K562 (cell line): Measurements from ENCODE around the gene C4BPB. TPM values are rescaled to one million over a fixed set of nuclear protein-coding genes. Genes with fewer than 3 reads are reported as not detected.

ENCODE experiments used
- ATF7 ChIP-seq: fragments of 450-650 bp; IDR thresholded peaks from 2 replicates; pipeline ENCODE4 v1.7.1; 2014; ENCODE audit warnings: mild to moderate bottlenecking, moderate library complexity
- CBX3 ChIP-seq, 2 experiments: IDR thresholded peaks; 1 replicate in 1 of 2; 2 replicates in 1 of 2; pipeline ENCODE4 v1.6.1; 2012; ENCODE audit warnings: inconsistent platforms in 2 of 2, low read length in 2 of 2, borderline replicate concordance in 1 of 2, control low read depth in 1 of 2
- CEBPG ChIP-seq, 3 experiments: fragments of 200-800 bp in 1 of 3; sonication (Bioruptor generic) in 1 of 3; sonication (generic) in 1 of 3; formaldehyde crosslinking in 1 of 3; IDR thresholded peaks in 2 of 3; conservative IDR thresholded peaks in 1 of 3; 2 replicates each; pipeline versions ENCODE4 v1.6.1 to v1.8.0; 2016 to 2022; ENCODE audit warnings: missing compliant biosample characterization in 2 of 3, missing genetic modification characterization in 2 of 3, mild to moderate bottlenecking in 1 of 3, missing genetic modification reagents in 1 of 3
- ESRRB ChIP-seq: fragments of 250-450 bp; sonication (Bioruptor Pico); IDR thresholded peaks from 2 replicates; pipeline ENCODE4 v1.5.0; 2020; ENCODE audit warnings: mild to moderate bottlenecking, moderate library complexity, borderline replicate concordance
- KDM1A ChIP-seq, 2 experiments: fragments of 450-650 bp; IDR thresholded peaks; 2 replicates each; pipeline ENCODE4 v1.6.1; 2016; ENCODE audit warnings: mild to moderate bottlenecking in 2 of 2
- POLR2AphosphoS5 ChIP-seq: IDR thresholded peaks from 2 replicates; pipeline ENCODE4 v1.6.1; 2011; ENCODE audit warnings: mild to moderate bottlenecking, low read depth, low read length, moderate library complexity; ENCODE audit not compliant: control insufficient read depth, insufficient read depth
- RCOR1 ChIP-seq, 2 experiments: IDR thresholded peaks; 2 replicates each; pipeline ENCODE4 v1.6.1; 2012; ENCODE audit warnings: low read depth in 2 of 2, low read length in 2 of 2, borderline replicate concordance in 1 of 2, improper control_type of control experiment in 1 of 2
- ZNF174 ChIP-seq: fragments of 250-450 bp; sonication (Bioruptor Pico); IDR thresholded peaks from 2 replicates; pipeline ENCODE4 v1.4.0; 2020; ENCODE audit warnings: mild to moderate bottlenecking
- polyA plus RNA-seq, 8 experiments: library from polyadenylated mRNA; depleted of rRNA in 4 of 8; stranded (reverse) in 5 of 8; unstranded in 3 of 8; fragments of >200 nt; fragmentation: Nextera tagmentation in 2 of 8; fragmentation: Illumina TruSeq in 1 of 8; extraction: Ambion mirVana in 2 of 8; extraction: Trizol in 1 of 8; gene quantifications; 2 replicates each; pipeline versions ENCODE4 v1.2.1 to v1.2.3, GENCODE V29; 2011 to 2014; ENCODE audit warnings: inconsistent platforms in 1 of 8, missing spikeins in 1 of 8
- total RNA-seq, 7 experiments: library from RNA; depleted of rRNA in 6 of 7; stranded (reverse); fragments of >200 nt in 6 of 7; fragmentation: Illumina TruSeq in 2 of 7; extraction: Trizol in 2 of 7; gene quantifications; 2 replicates each; pipeline versions ENCODE4 v1.2.1 to v1.2.3, GENCODE V29; 2011 to 2021; ENCODE audit warnings: low replicate concordance in 1 of 7
- TF ChIP-seq, protein P1 (sequence below), 3 experiments: IDR thresholded peaks in 2 of 3; conservative IDR thresholded peaks in 1 of 3; 2 replicates each; pipeline ENCODE4 v1.5.1; 2011 to 2012; ENCODE audit warnings: low read length in 3 of 3, mild to moderate bottlenecking in 3 of 3, control low read depth in 2 of 3, improper control_type of control experiment in 1 of 3, inconsistent platforms in 1 of 3, low read depth in 1 of 3, mixed read lengths in 1 of 3, moderate library complexity in 1 of 3; ENCODE audit not compliant: insufficient read depth in 2 of 3
- TF ChIP-seq, protein P2 (sequence below), 2 experiments: fragments of 450-650 bp in 1 of 2; sonication (generic) in 1 of 2; formaldehyde crosslinking in 1 of 2; IDR thresholded peaks; 2 replicates each; pipeline versions ENCODE4 v1.7.1 to v1.9.0; 2016 to 2022; ENCODE audit warnings: inconsistent platforms in 1 of 2, mild to moderate bottlenecking in 1 of 2, missing genetic modification reagents in 1 of 2
- TF ChIP-seq, protein P3 (sequence below): fragments of 450-650 bp; formaldehyde crosslinking; IDR thresholded peaks from 2 replicates; pipeline ENCODE4 v1.4.0; 2020; ENCODE audit warnings: mild to moderate bottlenecking, moderate library complexity

C4BPB gene
- total and polyA plus RNA-seq, 9 of the 15 experiments (the other 6 are each of a cell fraction or from before 2014, with no cell fraction given): not detected

DNA sequence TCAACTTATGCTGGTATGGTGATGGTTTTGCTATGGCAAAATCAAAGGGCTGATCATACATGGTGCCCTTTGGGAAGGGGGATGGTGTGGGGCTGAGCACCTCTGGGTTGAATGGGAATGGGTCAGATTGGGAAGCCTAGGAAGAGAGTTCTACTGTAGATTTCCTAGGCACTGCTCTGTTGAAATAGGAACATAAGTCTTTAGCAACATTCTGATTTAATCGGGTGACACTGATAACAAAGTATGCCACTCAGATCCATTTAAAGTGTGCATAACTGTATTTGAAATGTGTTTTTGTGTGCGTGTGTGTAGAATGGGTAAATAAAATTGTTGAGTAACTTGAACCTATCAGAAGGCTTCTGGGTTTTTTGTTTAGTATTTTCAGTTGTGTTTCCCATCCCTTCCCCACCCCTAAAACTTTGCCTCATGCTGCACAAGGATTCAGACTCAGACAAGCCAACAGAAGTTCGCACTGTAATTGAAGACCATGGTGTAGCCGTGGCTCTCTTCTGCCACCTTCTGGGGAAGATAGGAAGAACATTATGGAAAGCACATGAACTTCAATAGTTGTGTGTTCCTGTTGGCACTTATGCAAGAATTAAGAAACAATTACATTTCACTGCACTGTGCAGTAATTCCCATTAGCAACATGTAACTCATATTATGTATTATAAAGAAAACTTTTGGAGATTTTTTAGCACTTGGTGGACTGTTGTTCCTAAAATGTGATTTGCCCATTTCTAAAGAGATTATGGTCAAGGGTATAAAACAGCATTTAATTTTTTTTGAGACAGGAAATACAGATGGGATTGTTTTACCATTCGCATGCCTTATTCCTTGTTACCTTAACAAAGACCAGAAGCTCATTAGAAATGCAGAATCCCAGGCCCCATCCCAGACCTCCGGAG lies 10.9 kb upstream of the C4BPB start (continued):
- TF ChIP-seq, protein P1, sequence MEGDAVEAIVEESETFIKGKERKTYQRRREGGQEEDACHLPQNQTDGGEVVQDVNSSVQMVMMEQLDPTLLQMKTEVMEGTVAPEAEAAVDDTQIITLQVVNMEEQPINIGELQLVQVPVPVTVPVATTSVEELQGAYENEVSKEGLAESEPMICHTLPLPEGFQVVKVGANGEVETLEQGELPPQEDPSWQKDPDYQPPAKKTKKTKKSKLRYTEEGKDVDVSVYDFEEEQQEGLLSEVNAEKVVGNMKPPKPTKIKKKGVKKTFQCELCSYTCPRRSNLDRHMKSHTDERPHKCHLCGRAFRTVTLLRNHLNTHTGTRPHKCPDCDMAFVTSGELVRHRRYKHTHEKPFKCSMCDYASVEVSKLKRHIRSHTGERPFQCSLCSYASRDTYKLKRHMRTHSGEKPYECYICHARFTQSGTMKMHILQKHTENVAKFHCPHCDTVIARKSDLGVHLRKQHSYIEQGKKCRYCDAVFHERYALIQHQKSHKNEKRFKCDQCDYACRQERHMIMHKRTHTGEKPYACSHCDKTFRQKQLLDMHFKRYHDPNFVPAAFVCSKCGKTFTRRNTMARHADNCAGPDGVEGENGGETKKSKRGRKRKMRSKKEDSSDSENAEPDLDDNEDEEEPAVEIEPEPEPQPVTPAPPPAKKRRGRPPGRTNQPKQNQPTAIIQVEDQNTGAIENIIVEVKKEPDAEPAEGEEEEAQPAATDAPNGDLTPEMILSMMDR (IDR thresholded peaks at IDR 0.05 in 2 of 3, conservative IDR thresholded peaks at IDR 0.05 in 1 of 3; ENCODE audit: insufficient read depth in 2 of 3, low read depth in 1 of 3, low read length in 3 of 3): peak; percentile 92 to 98 (median 95)
- TF ChIP-seq, protein P2, sequence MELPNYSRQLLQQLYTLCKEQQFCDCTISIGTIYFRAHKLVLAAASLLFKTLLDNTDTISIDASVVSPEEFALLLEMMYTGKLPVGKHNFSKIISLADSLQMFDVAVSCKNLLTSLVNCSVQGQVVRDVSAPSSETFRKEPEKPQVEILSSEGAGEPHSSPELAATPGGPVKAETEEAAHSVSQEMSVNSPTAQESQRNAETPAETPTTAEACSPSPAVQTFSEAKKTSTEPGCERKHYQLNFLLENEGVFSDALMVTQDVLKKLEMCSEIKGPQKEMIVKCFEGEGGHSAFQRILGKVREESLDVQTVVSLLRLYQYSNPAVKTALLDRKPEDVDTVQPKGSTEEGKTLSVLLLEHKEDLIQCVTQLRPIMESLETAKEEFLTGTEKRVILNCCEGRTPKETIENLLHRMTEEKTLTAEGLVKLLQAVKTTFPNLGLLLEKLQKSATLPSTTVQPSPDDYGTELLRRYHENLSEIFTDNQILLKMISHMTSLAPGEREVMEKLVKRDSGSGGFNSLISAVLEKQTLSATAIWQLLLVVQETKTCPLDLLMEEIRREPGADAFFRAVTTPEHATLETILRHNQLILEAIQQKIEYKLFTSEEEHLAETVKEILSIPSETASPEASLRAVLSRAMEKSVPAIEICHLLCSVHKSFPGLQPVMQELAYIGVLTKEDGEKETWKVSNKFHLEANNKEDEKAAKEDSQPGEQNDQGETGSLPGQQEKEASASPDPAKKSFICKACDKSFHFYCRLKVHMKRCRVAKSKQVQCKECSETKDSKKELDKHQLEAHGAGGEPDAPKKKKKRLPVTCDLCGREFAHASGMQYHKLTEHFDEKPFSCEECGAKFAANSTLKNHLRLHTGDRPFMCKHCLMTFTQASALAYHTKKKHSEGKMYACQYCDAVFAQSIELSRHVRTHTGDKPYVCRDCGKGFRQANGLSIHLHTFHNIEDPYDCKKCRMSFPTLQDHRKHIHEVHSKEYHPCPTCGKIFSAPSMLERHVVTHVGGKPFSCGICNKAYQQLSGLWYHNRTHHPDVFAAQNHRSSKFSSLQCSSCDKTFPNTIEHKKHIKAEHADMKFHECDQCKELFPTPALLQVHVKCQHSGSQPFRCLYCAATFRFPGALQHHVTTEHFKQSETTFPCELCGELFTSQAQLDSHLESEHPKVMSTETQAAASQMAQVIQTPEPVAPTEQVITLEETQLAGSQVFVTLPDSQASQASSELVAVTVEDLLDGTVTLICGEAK (IDR thresholded peaks at IDR 0.05): 0 out of 2 replicates have a peak, but pooled peaks have one; percentile 15
- TF ChIP-seq, protein P2 (CRISPR knock-in tag; IDR thresholded peaks at IDR 0.05): no peak
- no peak for TF ChIP-seq ZNF174
- TF ChIP-seq CBX3 (IDR thresholded peaks at IDR 0.05; ENCODE audit: borderline replicate concordance in 1 of 2, low read length in 2 of 2): 0 out of 3 replicates have a peak, but pooled peaks of 1 of the 2 experiments have one; percentile 30
- TF ChIP-seq, protein P3, sequence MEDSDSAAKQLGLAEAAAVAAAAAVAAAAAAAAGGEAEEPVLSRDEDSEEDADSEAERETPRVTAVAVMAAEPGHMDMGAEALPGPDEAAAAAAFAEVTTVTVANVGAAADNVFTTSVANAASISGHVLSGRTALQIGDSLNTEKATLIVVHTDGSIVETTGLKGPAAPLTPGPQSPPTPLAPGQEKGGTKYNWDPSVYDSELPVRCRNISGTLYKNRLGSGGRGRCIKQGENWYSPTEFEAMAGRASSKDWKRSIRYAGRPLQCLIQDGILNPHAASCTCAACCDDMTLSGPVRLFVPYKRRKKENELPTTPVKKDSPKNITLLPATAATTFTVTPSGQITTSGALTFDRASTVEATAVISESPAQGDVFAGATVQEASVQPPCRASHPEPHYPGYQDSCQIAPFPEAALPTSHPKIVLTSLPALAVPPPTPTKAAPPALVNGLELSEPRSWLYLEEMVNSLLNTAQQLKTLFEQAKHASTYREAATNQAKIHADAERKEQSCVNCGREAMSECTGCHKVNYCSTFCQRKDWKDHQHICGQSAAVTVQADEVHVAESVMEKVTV (CRISPR knock-in tag): peak; percentile 95
- TF ChIP-seq POLR2AphosphoS5: no peak
- no peak for TF ChIP-seq ESRRB (CRISPR knock-in tag)
- TF ChIP-seq RCOR1 (IDR thresholded peaks at IDR 0.05; ENCODE audit: borderline replicate concordance in 1 of 2, low read depth in 2 of 2, low read length in 2 of 2): peak in 1 of 2 experiments; percentile 43; a peak in 1 of 4 replicates
- no peak; the same call in 1 of the 2 replicates for TF ChIP-seq CEBPG (CRISPR knock-in tag; IDR thresholded peaks at IDR 0.05)
- TF ChIP-seq CEBPG (tag; conservative IDR thresholded peaks at IDR 0.05 in 1 of 2, IDR thresholded peaks at IDR 0.05 in 1 of 2): peak; percentile 61 to 75
- TF ChIP-seq ATF7: peak; percentile 28; the same call in 1 of the 2 replicates
- peak in 1 of 2 experiments; percentile 46; a peak in 1 of 4 replicates for TF ChIP-seq KDM1A (IDR thresholded peaks at IDR 0.05)
